Spinal cord (tissue), 10 donors: Measurements from ENCODE around the gene AMPH. TPM values are rescaled to one million over a fixed set of nuclear protein-coding genes. Genes with fewer than 3 reads are reported as not detected.

Source experiments
- DNase-seq, 6 donors: peaks; one replicate each; pipeline versions ENCODE4 v3.0.0 to v3.0.0-alpha.2; 2013 to 2015; ENCODE audit warnings: low spot score in 6 of 6, low read depth in 4 of 6
- H3K27ac ChIP-seq: one replicate; pipeline ENCODE4 v1.5.1; 2013; ENCODE audit warnings: low read depth, low read length, control low read depth
- H3K27me3 ChIP-seq: one replicate; pipeline ENCODE4 v1.6.1; 2013; ENCODE audit warnings: low read length; ENCODE audit not compliant: control insufficient read depth, insufficient read depth
- H3K36me3 ChIP-seq: one replicate; pipeline ENCODE4 v1.6.1; 2013; ENCODE audit warnings: low read length; ENCODE audit not compliant: control insufficient read depth, insufficient read depth
- H3K4me1 ChIP-seq: one replicate; pipeline ENCODE4 v1.6.1; 2013; ENCODE audit warnings: low read length; ENCODE audit not compliant: control insufficient read depth, insufficient read depth
- H3K4me3 ChIP-seq: one replicate; pipeline ENCODE4 v1.5.1; 2013; ENCODE audit warnings: low read depth, low read length, control low read depth
- H3K9me3 ChIP-seq: one replicate; pipeline ENCODE4 v1.6.1; 2013; ENCODE audit warnings: low read length; ENCODE audit not compliant: control insufficient read depth, insufficient read depth
- WGBS: methylation state at CpG from one replicate; pipeline ENCODE4 v1.1.5; 2013; ENCODE audit warnings: missing lambda C conversion rate; ENCODE audit not compliant: insufficient coverage; 5-methylcytosine and 5-hydroxymethylcytosine counted together
- long read RNA-seq, 4 donors: transcript quantifications; one replicate each; lab custom pipeline, GENCODE V29; 2026
- polyA plus RNA-seq, 2 donors: library from polyadenylated mRNA; unstranded; fragments of 120-200 nt; gene quantifications; one replicate each; pipeline ENCODE4 v1.2.1, GENCODE V29; 2013; ENCODE audit not compliant: insufficient read length in 2 of 2
- total RNA-seq, 2 donors: library from RNA; depleted of rRNA in 1 of 2; stranded (reverse); fragments of 120-200 nt in 1 of 2; fragments of >200 nt in 1 of 2; gene quantifications; one replicate each; pipeline versions ENCODE4 v1.2.3 to v1.2.4, GENCODE V29; 2013 to 2014
- donor health status: healthy.

The AMPH gene
- total RNA-seq, result 10 to 100 TPM; 37.3 to 81.4 TPM
- 100 to 1,000 TPM; 109 to 116 TPM for polyA plus RNA-seq
- long read RNA-seq, donor 1, transcript AMPH-202 (21 exons, 3,418 nt), result major isoform, 15 of 21 reads
- long read RNA-seq, donor 1, partial matches to known transcripts, result 5 of 21 reads
- long read RNA-seq, donor 1, other reads (novel, unspliced or antisense), result 0 of 21 reads
- long read RNA-seq, donor 2, partial matches to known transcripts, result 8 of 12 reads
- long read RNA-seq, donor 2, other reads (novel, unspliced or antisense), result 0 of 12 reads
- long read RNA-seq, donor 3, transcript AMPH-202 (21 exons, 3,418 nt), result major isoform, 5 of 15 reads
- long read RNA-seq, donor 3, partial matches to known transcripts, result 10 of 15 reads
- long read RNA-seq, donor 3, other reads (novel, unspliced or antisense), result 0 of 15 reads
- long read RNA-seq, donor 4, partial matches to known transcripts, result 0 of 1 reads
- long read RNA-seq, donor 4, other reads (novel, unspliced or antisense), result 0 of 1 reads

- H3K9me3 ChIP-seq, result no peaks in the 10 kb centered on the region
- H3K4me3 ChIP-seq, result peak within 1 kb of the TSS; percentile 45
- peak; percentile 40 to 96 (median 64) for DNase-seq
- H3K36me3 ChIP-seq, result no peaks in the 10 kb centered on the region
- under 1% methylated on average over 105 of the region's 105 CpGs for WGBS
- no peak within 1 kb of the TSS for H3K27ac ChIP-seq
- H3K27me3 ChIP-seq, result no peaks in the 10 kb centered on the region
- peaks cover 11% of the 10 kb centered on the region for H3K4me1 ChIP-seq
Observed at GRCh38 chr7:38630720-38631673, at the start of gene AMPH. AMPH (minus strand) TSS chr7:38631373; CDS start chr7:38631351, 22 bp downstream.

- peaks cover 6% of the 10 kb centered on the region for H3K4me1 ChIP-seq
- H3K9me3 ChIP-seq, result no peaks in the 10 kb centered on the region
- no peaks in the 10 kb centered on the region for H3K27me3 ChIP-seq
- WGBS, result no CpG with 5 or more reads among the region's 3 CpGs
- no peak for DNase-seq
- H3K36me3 ChIP-seq, result no peaks in the 10 kb centered on the region
- H3K27ac ChIP-seq, result no peak overlapping the region
- H3K4me3 ChIP-seq, result no peak overlapping the region
Observed at GRCh38 chr7:38679419-38679818, 48.2 kb upstream of the AMPH start.

- Histone ChIP-seq H3K27ac (no peak overlapping the region), H3K9me3 (no peaks in the 10 kb centered on the region), H3K36me3 (no peaks in the 10 kb centered on the region), H3K4me3 (no peak overlapping the region), H3K27me3 (no peaks in the 10 kb centered on the region), H3K4me1 (peaks cover 6% of the 10 kb centered on the region)
- WGBS, result 90% methylated on average over 1 of the region's 1 CpG
- no peak for DNase-seq
Observed at GRCh38 chr7:38678698-38679054, 47.5 kb upstream of the AMPH start.

- no peak overlapping the region for H3K4me3 ChIP-seq
Observed at GRCh38 chr7:38677981-38678697, 47.0 kb upstream of the AMPH start.

GRCh38 chr7:38675494-38676106, 44.4 kb upstream of the AMPH start:
- H3K4me3 ChIP-seq, result no peak overlapping the region
- no peaks in the 10 kb centered on the region for H3K36me3 ChIP-seq
- H3K4me1 ChIP-seq, result peaks cover 6% of the 10 kb centered on the region
- H3K27me3 ChIP-seq, result no peaks in the 10 kb centered on the region
- WGBS, result 20% methylated on average over 6 of the region's 8 CpGs
- H3K27ac ChIP-seq, result no peak overlapping the region
- no peaks in the 10 kb centered on the region for H3K9me3 ChIP-seq
- peak in 5 of 6 donors; percentile 1 to 71 (median 17) for DNase-seq

More at GRCh38 chr7:38677981-38678697, 47.0 kb upstream of the AMPH start:
- no peaks in the 10 kb centered on the region for H3K27me3 ChIP-seq
- peaks cover 6% of the 10 kb centered on the region for H3K4me1 ChIP-seq
- H3K36me3 ChIP-seq, result no peaks in the 10 kb centered on the region
- H3K27ac ChIP-seq, result no peak overlapping the region
- no peaks in the 10 kb centered on the region for H3K9me3 ChIP-seq
- no peak for DNase-seq
- 92% methylated on average over 3 of the region's 5 CpGs for WGBS

GRCh38 chr7:38674513-38674912, 43.3 kb upstream of the AMPH start:
- WGBS, result 80% methylated on average over 1 of the region's 1 CpG
- H3K36me3 ChIP-seq, result no peaks in the 10 kb centered on the region
- no peak overlapping the region for H3K27ac ChIP-seq
- H3K4me3 ChIP-seq, result no peak overlapping the region
- DNase-seq, result no peak
- H3K4me1 ChIP-seq, result peaks cover 6% of the 10 kb centered on the region
- no peaks in the 10 kb centered on the region for H3K9me3 ChIP-seq
- H3K27me3 ChIP-seq, result no peaks in the 10 kb centered on the region

- Histone ChIP-seq H3K36me3 (no peaks in the 10 kb centered on the region), H3K4me3 (no peak overlapping the region), H3K27ac (no peak overlapping the region), H3K27me3 (no peaks in the 10 kb centered on the region), H3K4me1 (peaks cover 6% of the 10 kb centered on the region), H3K9me3 (no peaks in the 10 kb centered on the region)
- 82% methylated on average over 2 of the region's 3 CpGs for WGBS
- no peak for DNase-seq
Observed at GRCh38 chr7:38673795-38674194, 42.6 kb upstream of the AMPH start.

- Histone ChIP-seq H3K9me3 (no peaks in the 10 kb centered on the region), H3K36me3 (no peaks in the 10 kb centered on the region), H3K4me1 (peaks cover 6% of the 10 kb centered on the region), H3K27ac (no peak overlapping the region), H3K27me3 (no peaks in the 10 kb centered on the region), H3K4me3 (no peak overlapping the region)
- DNase-seq, result no peak
- 88% methylated on average over 7 of the region's 12 CpGs for WGBS
Observed at GRCh38 chr7:38671911-38672905, 41.0 kb upstream of the AMPH start.
